ENCODE data around the gene CAVIN4.
A peak's percentile ranks its signal among the peaks of the same experiment; 100 is the strongest.

CAVIN4 gene

GRCh38 chr9:100600521-100601079 lies 22.7 kb downstream of the CAVIN4 start:
- TF ChIP-seq ZFX (IDR thresholded peaks at IDR 0.05) (no peak), CTCF (conservative IDR thresholded peaks at IDR 0.05) (no peak)
- H3K27ac ChIP-seq: no peak overlapping the region

- TF ChIP-seq ZFX (IDR thresholded peaks at IDR 0.05) (no peak), CTCF (conservative IDR thresholded peaks at IDR 0.05) (peak; percentile 87)
- H3K27ac ChIP-seq: no peak overlapping the region
Observed at GRCh38 chr9:100601216-100601615, 23.3 kb downstream of the CAVIN4 start.

GRCh38 chr9:100602342-100602801 lies 24.5 kb downstream of the CAVIN4 start:
- TF ChIP-seq CTCF (conservative IDR thresholded peaks at IDR 0.05): peak; percentile 89
- no peak for TF ChIP-seq ZFX (IDR thresholded peaks at IDR 0.05)
- no peak overlapping the region for H3K27ac ChIP-seq

GRCh38 chr9:100605405-100605804 lies 27.5 kb downstream of the CAVIN4 start:
- TF ChIP-seq CTCF (conservative IDR thresholded peaks at IDR 0.05) (no peak), ZFX (IDR thresholded peaks at IDR 0.05) (no peak)
- H3K27ac ChIP-seq: no peak overlapping the region

- H3K27ac ChIP-seq: no peak overlapping the region
- no peak for TF ChIP-seq ZFX (IDR thresholded peaks at IDR 0.05)
- TF ChIP-seq CTCF (conservative IDR thresholded peaks at IDR 0.05): no peak
Observed at GRCh38 chr9:100619194-100619593, 41.3 kb downstream of the CAVIN4 start.

GRCh38 chr9:100619665-100620064 lies 41.8 kb downstream of the CAVIN4 start:
- TF ChIP-seq ZFX (IDR thresholded peaks at IDR 0.05) (no peak), CTCF (conservative IDR thresholded peaks at IDR 0.05) (no peak)
- H3K27ac ChIP-seq: no peak overlapping the region

- no peak for TF ChIP-seq CTCF (conservative IDR thresholded peaks at IDR 0.05)
- TF ChIP-seq ZFX (IDR thresholded peaks at IDR 0.05): no peak
- H3K27ac ChIP-seq: no peak overlapping the region
Observed at GRCh38 chr9:100623969-100624368, 46.1 kb downstream of the CAVIN4 start.
